ENCODE results near the gene CLCN7.

GRCh38 chr16:1444730-1445517, 29.9 kb downstream of the CLCN7 start:
- no peak for TF ChIP-seq CTCF (IDR thresholded peaks at IDR 0.05 in 4 of 5, conservative IDR thresholded peaks at IDR 0.05 in 1 of 5)
- no peak for TF ChIP-seq POLR2A (IDR thresholded peaks at IDR 0.05)
